Fibroblast of mammary gland (primary cell): ENCODE measurements around the gene BRI3BP.

Source experiments
- DNase-seq: peaks from one replicate; pipeline ENCODE4 v3.0.0-alpha.2; 2010; ENCODE audit warnings: low read depth
- H3K4me3 ChIP-seq: 2 replicates; pipeline ENCODE4 v1.5.1; 2011; ENCODE audit warnings: low read depth, mild to moderate bottlenecking, low read length, moderate library complexity; ENCODE audit not compliant: control insufficient read depth
- CTCF ChIP-seq: conservative IDR thresholded peaks from 2 replicates; pipeline ENCODE4 v1.5.1; 2011; ENCODE audit warnings: low read depth, low read length, inconsistent platforms; ENCODE audit not compliant: control insufficient read depth, insufficient read depth

Gene BRI3BP

DNA sequence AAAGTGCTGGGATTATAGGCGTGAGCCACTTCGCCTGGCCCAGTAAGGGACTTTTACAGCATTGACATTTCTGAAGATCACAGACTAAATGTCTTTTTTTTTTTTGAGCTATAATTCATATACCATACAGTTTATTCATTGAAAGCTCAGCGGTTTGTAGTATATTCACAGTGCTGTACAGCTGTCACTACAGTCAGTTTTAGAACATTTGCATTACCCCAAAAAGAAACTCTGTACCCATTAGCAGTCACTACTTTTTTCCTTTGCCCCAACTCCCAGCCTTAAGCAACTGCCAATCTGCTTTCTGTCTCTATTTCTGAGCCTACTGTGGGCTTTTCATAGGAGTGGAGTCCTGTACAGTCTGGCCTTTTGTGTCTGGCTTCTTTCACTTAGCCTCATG lies 8.2 kb downstream of the BRI3BP start:
- DNase-seq: no peak
- H3K4me3 ChIP-seq: no peak overlapping the region
- no peak for TF ChIP-seq CTCF

DNA sequence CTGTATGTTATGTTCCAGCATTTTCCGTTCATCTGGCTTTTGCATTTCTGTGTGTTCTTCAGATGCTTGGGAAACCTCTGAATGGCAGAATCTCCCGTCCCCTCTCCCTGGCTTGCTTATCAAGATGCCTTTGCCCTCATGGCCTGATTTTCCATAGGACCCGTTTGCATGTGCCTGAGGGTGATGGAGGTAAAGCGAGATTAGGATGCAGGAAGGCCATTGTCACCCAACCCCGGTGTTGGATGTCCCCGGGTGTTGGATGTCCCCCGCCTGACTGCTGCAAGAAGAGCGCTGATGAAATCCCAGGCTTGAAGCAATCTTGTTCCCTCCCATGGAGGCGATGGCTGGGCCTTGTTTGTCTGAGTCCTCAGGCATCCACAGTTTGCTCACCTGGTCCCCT lies 9.6 kb downstream of the BRI3BP start:
- DNase-seq: no peak
- no peak for TF ChIP-seq CTCF

DNA sequence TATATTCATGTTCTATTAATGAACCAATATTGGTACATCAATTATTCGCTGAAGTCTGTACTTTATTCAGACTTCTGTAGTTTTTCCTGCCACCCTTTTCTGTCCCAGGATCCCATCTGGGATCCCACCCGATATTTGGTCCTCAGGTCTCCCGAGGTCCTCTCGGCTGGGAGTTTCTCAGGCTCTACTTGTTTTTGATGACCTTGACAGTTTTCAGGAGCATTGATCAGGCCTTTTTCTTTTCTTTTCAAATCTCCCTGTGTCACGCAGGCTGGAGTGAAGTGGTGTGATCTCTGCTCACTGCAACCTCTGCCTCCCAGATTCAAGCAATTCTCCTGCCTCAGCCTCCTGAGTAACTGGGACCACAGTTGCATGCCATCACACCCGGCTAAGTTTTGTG lies 11.2 kb downstream of the BRI3BP start:
- no peak overlapping the region for H3K4me3 ChIP-seq
- no peak for DNase-seq
- TF ChIP-seq CTCF: no peak

More for the DNA sequence above, 9.6 kb downstream of the BRI3BP start:
- no peak overlapping the region for H3K4me3 ChIP-seq

- no peak for TF ChIP-seq CTCF
- H3K4me3 ChIP-seq: no peak overlapping the region
- DNase-seq: no peak
Measured at GRCh38 chr12:125005652-125006051, 12.2 kb downstream of the BRI3BP start.

DNA sequence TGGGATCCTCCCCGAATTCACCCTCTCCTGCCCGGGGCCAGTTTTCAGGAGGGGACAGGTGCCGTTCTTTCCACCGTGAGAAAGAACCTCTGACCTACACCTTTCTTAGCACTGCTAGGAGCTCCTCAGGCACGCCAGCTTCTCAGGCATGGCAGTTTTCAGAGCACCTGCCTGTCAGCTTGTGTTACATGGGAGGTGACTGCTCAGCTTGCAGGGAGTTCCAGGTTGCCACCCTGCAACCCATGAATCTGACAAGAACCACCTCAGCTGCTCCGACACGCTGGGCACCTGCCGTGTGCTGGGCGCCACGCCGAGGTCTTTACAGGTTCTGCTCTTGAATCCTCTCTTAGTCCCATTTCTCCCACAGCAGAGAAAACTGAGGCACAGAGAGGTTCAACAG lies 12.9 kb downstream of the BRI3BP start:
- no peak for DNase-seq
- no peak for TF ChIP-seq CTCF
- no peak overlapping the region for H3K4me3 ChIP-seq

GRCh38 chr12:125013816-125014442 lies 20.5 kb downstream of the BRI3BP start:
- H3K4me3 ChIP-seq: no peak overlapping the region
- TF ChIP-seq CTCF: no peak
- DNase-seq: no peak

GRCh38 chr12:125014526-125014925 lies 21.1 kb downstream of the BRI3BP start:
- H3K4me3 ChIP-seq: no peak overlapping the region
- no peak for TF ChIP-seq CTCF
- DNase-seq: no peak
